A549 (cell line): ENCODE results near the gene PCBP3. TPM values are rescaled to one million over a fixed set of nuclear protein-coding genes. Genes with fewer than 3 reads are reported as not detected.

Experiments used
- ATAC-seq, 2 experiments: fragments of 200-7000 bp in 1 of 2; fragments of >200 bp in 1 of 2; cut with Nextera tagmentation in 1 of 2; cut with Tn5 transposase in 1 of 2; 3 replicates each; pipeline versions ENCODE4 v1.8.0 to v1.9.1; 2018 to 2020; ENCODE audit warnings: mild to moderate bottlenecking in 1 of 2, moderate library complexity in 1 of 2
- CTCF ChIA-PET: fragments of 300-600 bp; sonication (Branson Sonifier 250); formaldehyde crosslinking; extraction: SDS; loops from one replicate; lab custom pipeline; 2021; ENCODE audit warnings: antibody characterized with exemption, inconsistent platforms; lab: Yijun Ruan, JAX
- POLR2A ChIA-PET: fragments of 350-600 bp; formaldehyde crosslinking; extraction: SDS; loops from one replicate; lab custom pipeline; 2021; ENCODE audit warnings: antibody characterized with exemption, inconsistent platforms; lab: Yijun Ruan, JAX
- DNase-seq, 2 experiments: peaks; one replicate each; pipeline versions ENCODE4 v3.0.0 to v3.0.0-alpha.2; 2011 to 2016; ENCODE audit warnings: low read depth in 1 of 2, low spot score in 1 of 2
- FAIRE-seq: peaks from 2 replicates; lab custom pipeline; 2011; peaks lifted over from hg19 to GRCh38; lab: Jason Lieb, UNC
- H3K27ac ChIP-seq, 2 experiments: fragments of >200 bp; sonication (Bioruptor Twin); formaldehyde crosslinking; 3 replicates each; pipeline ENCODE4 v1.5.1; 2016 to 2017
- H3K4me1 ChIP-seq: fragments of >200 bp; sonication (Bioruptor Twin); formaldehyde crosslinking; 3 replicates; pipeline ENCODE4 v1.6.1; 2016
- H3K4me2 ChIP-seq: fragments of >200 bp; sonication (Bioruptor Twin); formaldehyde crosslinking; 3 replicates; pipeline ENCODE4 v1.6.1; 2016
- H3K4me3 ChIP-seq: fragments of >200 bp; sonication (Bioruptor Twin); formaldehyde crosslinking; 3 replicates; pipeline ENCODE4 v1.5.1; 2016
- H3K9me3 ChIP-seq: fragments of >200 bp; sonication (Bioruptor Twin); formaldehyde crosslinking; 3 replicates; pipeline ENCODE4 v1.6.1; 2016
- ATOH8 ChIP-seq: fragments of 250-450 bp; sonication (Bioruptor Pico); IDR thresholded peaks from 2 replicates; pipeline ENCODE4 v1.5.0; 2020; ENCODE audit warnings: low read depth, mild to moderate bottlenecking, moderate library complexity
- CBX2 ChIP-seq: fragments of 200-600 bp; sonication (generic); IDR thresholded peaks from 2 replicates; pipeline ENCODE4 v1.6.1; 2016; ENCODE audit warnings: low read depth, mild to moderate bottlenecking, borderline replicate concordance
- CEBPB ChIP-seq, 2 experiments: fragments of >200 bp in 1 of 2; sonication (Bioruptor Twin) in 1 of 2; formaldehyde crosslinking in 1 of 2; IDR thresholded peaks; 2 replicates each; pipeline ENCODE4 v1.6.1; 2012 to 2016
- CHD2 ChIP-seq: fragments of 150-350 bp; IDR thresholded peaks from 2 replicates; pipeline ENCODE4 v1.6.1; 2014; ENCODE audit warnings: low read length; ENCODE audit not compliant: partially characterized antibody
- CTCF ChIP-seq: fragments of >200 bp; sonication (Bioruptor Twin); formaldehyde crosslinking; IDR thresholded peaks from 3 replicates; pipeline ENCODE4 v1.5.1; 2016
- E2F6 ChIP-seq: IDR thresholded peaks from 2 replicates; pipeline ENCODE4 v1.6.1; 2012; ENCODE audit warnings: low read depth, borderline replicate concordance
- EP300 ChIP-seq, 2 experiments: fragments of >200 bp; sonication (Bioruptor Twin); formaldehyde crosslinking; IDR thresholded peaks; 2 replicates in 1 of 2; 3 replicates in 1 of 2; pipeline ENCODE4 v1.6.1; 2016 to 2017
- FOSL2 ChIP-seq, 2 experiments: fragments of 450-650 bp in 1 of 2; fragments of >200 bp in 1 of 2; sonication (Bioruptor Twin) in 1 of 2; formaldehyde crosslinking; IDR thresholded peaks; 2 replicates each; pipeline versions ENCODE4 v1.5.0 to v1.6.1; 2016 to 2020; ENCODE audit warnings: mild to moderate bottlenecking in 1 of 2, moderate library complexity in 1 of 2
- GATA3 ChIP-seq: IDR thresholded peaks from 2 replicates; pipeline ENCODE4 v1.6.1; 2012; ENCODE audit warnings: borderline replicate concordance
- HDAC2 ChIP-seq: fragments of 200-600 bp; sonication (generic); IDR thresholded peaks from 2 replicates; pipeline ENCODE4 v1.6.1; 2016
- HES2 ChIP-seq: fragments of >200 bp; sonication (Bioruptor Twin); formaldehyde crosslinking; IDR thresholded peaks from 2 replicates; pipeline ENCODE4 v1.6.1; 2016
- HEYL ChIP-seq: fragments of 250-450 bp; sonication (Bioruptor Pico); IDR thresholded peaks from 2 replicates; pipeline ENCODE4 v1.8.0; 2021; ENCODE audit warnings: mild to moderate bottlenecking, moderate library complexity
- HOXA7 ChIP-seq: fragments of 250-450 bp; sonication (Bioruptor Pico); IDR thresholded peaks from 2 replicates; pipeline ENCODE4 v1.5.0; 2020; ENCODE audit warnings: mild to moderate bottlenecking, moderate library complexity
- HOXB13 ChIP-seq: fragments of 250-450 bp; sonication (Bioruptor Pico); IDR thresholded peaks from 2 replicates; pipeline ENCODE4 v1.5.0; 2020; ENCODE audit warnings: low read depth, mild to moderate bottlenecking, moderate library complexity
- JUN ChIP-seq, 2 experiments: fragments of >200 bp; sonication (Bioruptor Twin); formaldehyde crosslinking; IDR thresholded peaks; 2 replicates in 1 of 2; 3 replicates in 1 of 2; pipeline ENCODE4 v1.6.1; 2016 to 2017
- JUNB ChIP-seq: fragments of >200 bp; sonication (Bioruptor Twin); formaldehyde crosslinking; IDR thresholded peaks from 2 replicates; pipeline ENCODE4 v1.6.1; 2016
- KDM5A ChIP-seq: fragments of 200-600 bp; sonication (generic); IDR thresholded peaks from 2 replicates; pipeline ENCODE4 v1.6.1; 2016; ENCODE audit warnings: antibody characterized with exemption, mild to moderate bottlenecking
- NFE2L2 ChIP-seq: fragments of 150-350 bp; conservative IDR thresholded peaks from 2 replicates; pipeline ENCODE4 v1.6.1; 2014; ENCODE audit warnings: low read length
- POLR2AphosphoS2 ChIP-seq: conservative IDR thresholded peaks from 2 replicates; pipeline ENCODE4 v1.6.1; 2012; ENCODE audit warnings: low read length, improper control_type of control experiment, inconsistent platforms
- RAD21 ChIP-seq, 2 experiments: fragments of >200 bp in 1 of 2; sonication (Bioruptor Twin) in 1 of 2; formaldehyde crosslinking in 1 of 2; IDR thresholded peaks in 1 of 2; conservative IDR thresholded peaks in 1 of 2; 2 replicates in 1 of 2; 3 replicates in 1 of 2; pipeline ENCODE4 v1.6.1; 2012 to 2018; ENCODE audit warnings: inconsistent platforms in 1 of 2
- RARB ChIP-seq: fragments of 250-450 bp; sonication (Bioruptor Pico); IDR thresholded peaks from 2 replicates; pipeline ENCODE4 v1.8.0; 2021; ENCODE audit warnings: mild to moderate bottlenecking, moderate library complexity
- RCOR1 ChIP-seq: fragments of 150-350 bp; IDR thresholded peaks from 2 replicates; pipeline ENCODE4 v1.6.1; 2014; ENCODE audit warnings: antibody characterized with exemption, low read length, low read depth
- RFX5 ChIP-seq: fragments of 450-650 bp; IDR thresholded peaks from 2 replicates; pipeline ENCODE4 v1.7.1; 2014; ENCODE audit warnings: antibody characterized with exemption, mild to moderate bottlenecking, moderate library complexity
- SMC3 ChIP-seq: fragments of >200 bp; sonication (Bioruptor Twin); formaldehyde crosslinking; IDR thresholded peaks from 3 replicates; pipeline ENCODE4 v1.6.1; 2018; ENCODE audit warnings: inconsistent platforms
- ZSCAN20 ChIP-seq: fragments of 250-450 bp; sonication (Bioruptor Pico); IDR thresholded peaks from 2 replicates; pipeline ENCODE4 v1.8.0; 2022; ENCODE audit warnings: mild to moderate bottlenecking, moderate library complexity
- WGBS: methylation state at CpG from one replicate; pipeline ENCODE4 v1.1.6; 2017; ENCODE audit errors: missing lambda C conversion rate; 5-methylcytosine and 5-hydroxymethylcytosine counted together
- polyA plus RNA-seq, 4 experiments: library from polyadenylated mRNA; depleted of rRNA in 3 of 4; stranded (reverse); fragments of >200 nt; fragmentation: RNase III in 1 of 4; extraction: RNeasy Plus Mini Kit Qiagen cat#74134 plus additional on column Dnase treatment in 1 of 4; gene quantifications; 2 replicates in 3 of 4; 3 replicates in 1 of 4; pipeline ENCODE4 v1.2.3, GENCODE V29; 2011 to 2017
- TF ChIP-seq, protein P1 (sequence below): IDR thresholded peaks from 2 replicates; pipeline ENCODE4 v1.6.1; 2012
- TF ChIP-seq, protein P2 (sequence below): fragments of 200-600 bp; sonication (generic); IDR thresholded peaks from 2 replicates; pipeline ENCODE4 v1.6.1; 2016; ENCODE audit warnings: antibody characterized with exemption, mild to moderate bottlenecking, moderate library complexity
- TF ChIP-seq, protein P3 (sequence below): fragments of 150-350 bp; IDR thresholded peaks from 2 replicates; pipeline ENCODE4 v1.6.1; 2014; ENCODE audit warnings: low read depth, mild to moderate bottlenecking, low read length

The PCBP3 gene
- polyA plus RNA-seq, 2 of the 4 experiments (the other 2 are of a cell fraction): 0.30 to 0.34 TPM

DNA sequence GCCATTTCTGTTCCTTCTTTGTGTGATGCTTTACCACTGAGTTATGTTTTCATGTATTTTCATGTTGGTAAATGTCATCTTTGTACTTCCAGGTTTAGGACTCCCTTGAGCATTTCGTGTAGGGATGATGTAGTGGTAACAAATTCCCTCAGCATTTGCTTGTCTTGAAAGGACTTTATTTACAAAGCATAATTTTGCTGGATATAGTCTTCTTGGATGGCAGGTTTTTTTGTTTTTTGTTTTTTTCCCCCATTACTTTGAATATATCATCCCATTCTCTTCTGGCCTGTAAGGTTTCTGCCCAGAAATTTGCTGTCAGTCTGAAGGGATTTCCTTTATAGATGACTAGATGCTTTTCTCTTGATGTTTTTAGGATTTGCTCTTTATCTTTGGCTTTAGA, 133.4 kb downstream of the PCBP3 start:
- H3K4me3 ChIP-seq: no peak overlapping the region
- TF ChIP-seq, protein P1, sequence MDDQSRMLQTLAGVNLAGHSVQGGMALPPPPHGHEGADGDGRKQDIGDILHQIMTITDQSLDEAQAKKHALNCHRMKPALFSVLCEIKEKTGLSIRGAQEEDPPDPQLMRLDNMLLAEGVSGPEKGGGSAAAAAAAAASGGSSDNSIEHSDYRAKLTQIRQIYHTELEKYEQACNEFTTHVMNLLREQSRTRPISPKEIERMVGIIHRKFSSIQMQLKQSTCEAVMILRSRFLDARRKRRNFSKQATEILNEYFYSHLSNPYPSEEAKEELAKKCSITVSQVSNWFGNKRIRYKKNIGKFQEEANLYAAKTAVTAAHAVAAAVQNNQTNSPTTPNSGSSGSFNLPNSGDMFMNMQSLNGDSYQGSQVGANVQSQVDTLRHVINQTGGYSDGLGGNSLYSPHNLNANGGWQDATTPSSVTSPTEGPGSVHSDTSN: no peak
- TF ChIP-seq RCOR1 (no peak), JUNB (no peak), HES2 (no peak), CTCF (no peak), GATA3 (no peak), ATOH8 (CRISPR knock-in tag) (no peak), SMC3 (no peak), CHD2 (no peak), ZSCAN20 (CRISPR knock-in tag) (no peak), POLR2AphosphoS2 (no peak), JUN (IDR thresholded peaks at IDR 0.05) (no peak), RARB (CRISPR knock-in tag) (no peak), FOSL2 (IDR thresholded peaks at IDR 0.05) (no peak), FOSL2 (CRISPR knock-in tag; IDR thresholded peaks at IDR 0.05) (no peak), HDAC2 (no peak), RFX5 (no peak), CEBPB (IDR thresholded peaks at IDR 0.05) (no peak), RAD21 (conservative IDR thresholded peaks at IDR 0.05 in 1 of 2, IDR thresholded peaks at IDR 0.05 in 1 of 2) (no peak)
- TF ChIP-seq, protein P2, sequence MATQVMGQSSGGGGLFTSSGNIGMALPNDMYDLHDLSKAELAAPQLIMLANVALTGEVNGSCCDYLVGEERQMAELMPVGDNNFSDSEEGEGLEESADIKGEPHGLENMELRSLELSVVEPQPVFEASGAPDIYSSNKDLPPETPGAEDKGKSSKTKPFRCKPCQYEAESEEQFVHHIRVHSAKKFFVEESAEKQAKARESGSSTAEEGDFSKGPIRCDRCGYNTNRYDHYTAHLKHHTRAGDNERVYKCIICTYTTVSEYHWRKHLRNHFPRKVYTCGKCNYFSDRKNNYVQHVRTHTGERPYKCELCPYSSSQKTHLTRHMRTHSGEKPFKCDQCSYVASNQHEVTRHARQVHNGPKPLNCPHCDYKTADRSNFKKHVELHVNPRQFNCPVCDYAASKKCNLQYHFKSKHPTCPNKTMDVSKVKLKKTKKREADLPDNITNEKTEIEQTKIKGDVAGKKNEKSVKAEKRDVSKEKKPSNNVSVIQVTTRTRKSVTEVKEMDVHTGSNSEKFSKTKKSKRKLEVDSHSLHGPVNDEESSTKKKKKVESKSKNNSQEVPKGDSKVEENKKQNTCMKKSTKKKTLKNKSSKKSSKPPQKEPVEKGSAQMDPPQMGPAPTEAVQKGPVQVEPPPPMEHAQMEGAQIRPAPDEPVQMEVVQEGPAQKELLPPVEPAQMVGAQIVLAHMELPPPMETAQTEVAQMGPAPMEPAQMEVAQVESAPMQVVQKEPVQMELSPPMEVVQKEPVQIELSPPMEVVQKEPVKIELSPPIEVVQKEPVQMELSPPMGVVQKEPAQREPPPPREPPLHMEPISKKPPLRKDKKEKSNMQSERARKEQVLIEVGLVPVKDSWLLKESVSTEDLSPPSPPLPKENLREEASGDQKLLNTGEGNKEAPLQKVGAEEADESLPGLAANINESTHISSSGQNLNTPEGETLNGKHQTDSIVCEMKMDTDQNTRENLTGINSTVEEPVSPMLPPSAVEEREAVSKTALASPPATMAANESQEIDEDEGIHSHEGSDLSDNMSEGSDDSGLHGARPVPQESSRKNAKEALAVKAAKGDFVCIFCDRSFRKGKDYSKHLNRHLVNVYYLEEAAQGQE: no peak
- no peak overlapping the region for H3K4me2 ChIP-seq
- CTCF ChIA-PET: no interaction called here
- peaks cover 11% of the 10 kb centered on the region; the same call in 2 of the 3 replicates for H3K9me3 ChIP-seq
- ATAC-seq (no peak), FAIRE-seq (no peak), DNase-seq (no peak)
- POLR2A ChIA-PET: no interaction called here
- H3K27ac ChIP-seq: no peak overlapping the region
- no peaks in the 10 kb centered on the region for H3K4me1 ChIP-seq
- 7% methylated on average over 1 of the region's 1 CpG for whole genome bisulfite sequencing

DNA sequence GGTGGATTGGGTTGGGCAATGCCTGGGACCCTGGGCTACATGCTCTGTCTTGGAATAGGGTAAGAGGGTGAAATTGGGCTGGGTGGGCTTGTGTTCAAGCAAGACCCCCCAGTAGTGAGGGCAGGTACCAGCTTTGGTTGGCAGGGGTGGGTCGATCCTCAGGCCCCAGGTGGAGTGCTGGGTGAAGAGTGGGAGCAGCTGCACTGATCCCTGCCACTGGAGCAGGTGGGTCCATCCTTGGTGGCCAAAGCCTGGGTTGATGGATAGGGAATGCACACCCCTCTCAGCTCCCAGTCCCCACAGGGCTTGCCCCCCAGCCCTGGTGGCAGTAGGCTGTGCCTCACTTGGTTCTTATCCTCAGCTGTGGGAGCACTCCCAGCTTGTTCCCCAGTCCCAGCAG, 135.2 kb downstream of the PCBP3 start:
- CTCF ChIA-PET: interaction anchor here (0.6 kb wide), 1 partner anchor 598 kb away, joined by 3 read pairs; no protein-coding TSS in a partner anchor
- H3K27ac ChIP-seq: no peak overlapping the region
- no peak overlapping the region for H3K4me2 ChIP-seq
- 0 out of 3 replicates have a peak, but pooled peaks cover 5% of the 10 kb centered on the region for H3K9me3 ChIP-seq
- H3K4me1 ChIP-seq: no peaks in the 10 kb centered on the region
- WGBS: 20% methylated on average over 1 of the region's 1 CpG
- POLR2A ChIA-PET: no interaction called here
- FAIRE-seq: no peak
- H3K4me3 ChIP-seq: no peak overlapping the region
- no peak for DNase-seq
- ATAC-seq: no peak
- TF ChIP-seq CBX2: no peak
- no peak for TF ChIP-seq ATOH8 (CRISPR knock-in tag)
- no peak for TF ChIP-seq EP300 (IDR thresholded peaks at IDR 0.05)
- no peak for TF ChIP-seq CEBPB (IDR thresholded peaks at IDR 0.05)
- no peak for TF ChIP-seq HOXA7 (CRISPR knock-in tag)
- no peak for TF ChIP-seq KDM5A
- TF ChIP-seq NFE2L2: no peak
- no peak for TF ChIP-seq HEYL (CRISPR knock-in tag)
- TF ChIP-seq JUN (IDR thresholded peaks at IDR 0.05): no peak
- TF ChIP-seq HOXB13: no peak
- no peak for TF ChIP-seq POLR2AphosphoS2
- no peak for TF ChIP-seq E2F6
- TF ChIP-seq, protein P3, sequence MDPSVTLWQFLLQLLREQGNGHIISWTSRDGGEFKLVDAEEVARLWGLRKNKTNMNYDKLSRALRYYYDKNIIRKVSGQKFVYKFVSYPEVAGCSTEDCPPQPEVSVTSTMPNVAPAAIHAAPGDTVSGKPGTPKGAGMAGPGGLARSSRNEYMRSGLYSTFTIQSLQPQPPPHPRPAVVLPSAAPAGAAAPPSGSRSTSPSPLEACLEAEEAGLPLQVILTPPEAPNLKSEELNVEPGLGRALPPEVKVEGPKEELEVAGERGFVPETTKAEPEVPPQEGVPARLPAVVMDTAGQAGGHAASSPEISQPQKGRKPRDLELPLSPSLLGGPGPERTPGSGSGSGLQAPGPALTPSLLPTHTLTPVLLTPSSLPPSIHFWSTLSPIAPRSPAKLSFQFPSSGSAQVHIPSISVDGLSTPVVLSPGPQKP: no peak
